ENCODE measurements around the gene SLC9A9. TPM values are rescaled to one million over a fixed set of nuclear protein-coding genes. Genes with fewer than 3 reads are reported as not detected.

SLC9A9 gene
- total and polyA plus RNA-seq, 2 of the 8 experiments (the other 6 are each of a cell fraction or from before 2014, with no cell fraction given), result 0.48 to 1.1 TPM

DNA sequence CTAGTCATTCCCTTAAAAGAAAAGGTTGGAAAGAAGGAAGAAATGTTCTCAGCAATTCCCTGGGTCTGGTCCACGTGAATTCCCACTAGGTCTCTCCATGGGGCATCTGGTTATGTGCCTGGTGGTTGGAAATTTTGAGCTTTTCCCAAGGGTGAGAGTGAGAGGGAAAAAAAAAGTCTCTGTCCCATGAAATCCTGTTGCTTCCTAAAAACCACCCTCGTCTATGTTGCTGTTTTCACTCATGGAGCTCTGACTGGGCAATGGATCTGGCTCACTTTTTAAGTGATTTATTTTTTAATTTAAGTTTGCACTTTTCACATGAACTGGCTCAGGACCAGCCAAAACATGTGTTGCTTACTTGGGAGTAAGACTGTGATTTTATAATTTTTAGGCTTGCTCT lies 538.6 kb downstream of the SLC9A9 start (continued):
- TF ChIP-seq EP300 (IDR thresholded peaks at IDR 0.05; ENCODE audit: borderline replicate concordance in 1 of 2, low read depth in 2 of 2, low read length in 2 of 2) (no peak), RNF2 (IDR thresholded peaks at IDR 0.05; ENCODE audit: borderline replicate concordance, low read depth, low read length, missing control alignments, poor library complexity, severe bottlenecking) (no peak), BACH1 (IDR thresholded peaks at IDR 0.05; ENCODE audit: low read length) (no peak), PHF8 (conservative IDR thresholded peaks at IDR 0.05; ENCODE audit: low read depth, low read length) (no peak)
